Endothelial cell of umbilical vein (primary cell): Measurements from ENCODE around the gene KSR1.

Source experiments
- CTCF ChIP-seq, 2 donors: IDR thresholded peaks; 1 replicate in 1 of 2; 2 replicates in 1 of 2; pipeline ENCODE4 v1.5.1; 2011; ENCODE audit warnings: low read length in 2 of 2, mild to moderate bottlenecking in 2 of 2, moderate library complexity in 2 of 2, control low read depth in 1 of 2, inconsistent platforms in 1 of 2, low read depth in 1 of 2; ENCODE audit not compliant: insufficient read depth in 1 of 2; ENCODE audit errors: extremely low read depth in 1 of 2
- EZH2 ChIP-seq: IDR thresholded peaks from 2 replicates; pipeline ENCODE4 v1.6.1; 2012; ENCODE audit warnings: borderline replicate concordance, low read depth, mild to moderate bottlenecking, moderate library complexity, low read length, inconsistent platforms; ENCODE audit not compliant: severe bottlenecking
- MAX ChIP-seq: IDR thresholded peaks from 2 replicates; pipeline ENCODE4 v1.6.1; 2011; ENCODE audit not compliant: insufficient read depth, insufficient read length
- MYC ChIP-seq: IDR thresholded peaks from one replicate; pipeline ENCODE4 v1.6.1; 2011; ENCODE audit warnings: mild to moderate bottlenecking, low read depth, low read length
- POLR2A ChIP-seq: IDR thresholded peaks from 2 replicates; pipeline ENCODE4 v1.6.1; 2012; ENCODE audit warnings: low read depth, mild to moderate bottlenecking, control low read depth, low read length
- POLR2AphosphoS5 ChIP-seq: IDR thresholded peaks from 2 replicates; pipeline ENCODE4 v1.6.1; 2012; ENCODE audit warnings: low read depth, mild to moderate bottlenecking, control low read depth, low read length, moderate library complexity; ENCODE audit not compliant: insufficient read depth

GRCh38 chr17:27422601-27423000 is 33.6 kb upstream of the KSR1 start:
- TF ChIP-seq CTCF (IDR thresholded peaks at IDR 0.05; ENCODE audit: extremely low read depth in 1 of 2, insufficient read depth in 1 of 2, low read depth in 1 of 2, low read length in 2 of 2): no peak
- TF ChIP-seq POLR2AphosphoS5: no peak
- no peak for TF ChIP-seq MAX
- no peak for TF ChIP-seq POLR2A
- TF ChIP-seq MYC: no peak
- no peak for TF ChIP-seq EZH2
